ENCODE measurements around the gene ADRA2C.
"Not testable (repeated sequence)": the region's sequence is repeated elsewhere in the genome, so short reads cannot be mapped to it uniquely, and the experiment has no call there.

ADRA2C gene

DNA sequence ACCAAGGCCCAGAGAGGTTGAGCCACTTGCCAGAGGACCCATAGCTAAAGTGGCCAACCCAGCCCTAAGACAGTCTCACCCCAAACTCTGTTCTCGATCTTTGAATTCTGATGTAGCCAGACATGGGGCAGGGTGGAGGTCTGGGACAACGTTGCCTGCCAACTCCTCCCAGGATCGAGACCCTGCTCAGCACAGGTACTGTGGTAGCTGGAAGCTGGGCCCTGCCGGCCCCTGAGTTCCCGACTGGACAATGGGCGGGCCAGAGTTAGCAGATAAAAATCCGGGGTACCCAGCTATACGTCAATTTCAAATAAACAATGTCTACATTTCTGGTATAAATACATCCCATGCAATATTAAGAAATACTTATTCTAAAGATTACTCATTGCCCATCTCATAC lies 35.3 kb downstream of the ADRA2C start:
- DNase-seq = no peak

DNA sequence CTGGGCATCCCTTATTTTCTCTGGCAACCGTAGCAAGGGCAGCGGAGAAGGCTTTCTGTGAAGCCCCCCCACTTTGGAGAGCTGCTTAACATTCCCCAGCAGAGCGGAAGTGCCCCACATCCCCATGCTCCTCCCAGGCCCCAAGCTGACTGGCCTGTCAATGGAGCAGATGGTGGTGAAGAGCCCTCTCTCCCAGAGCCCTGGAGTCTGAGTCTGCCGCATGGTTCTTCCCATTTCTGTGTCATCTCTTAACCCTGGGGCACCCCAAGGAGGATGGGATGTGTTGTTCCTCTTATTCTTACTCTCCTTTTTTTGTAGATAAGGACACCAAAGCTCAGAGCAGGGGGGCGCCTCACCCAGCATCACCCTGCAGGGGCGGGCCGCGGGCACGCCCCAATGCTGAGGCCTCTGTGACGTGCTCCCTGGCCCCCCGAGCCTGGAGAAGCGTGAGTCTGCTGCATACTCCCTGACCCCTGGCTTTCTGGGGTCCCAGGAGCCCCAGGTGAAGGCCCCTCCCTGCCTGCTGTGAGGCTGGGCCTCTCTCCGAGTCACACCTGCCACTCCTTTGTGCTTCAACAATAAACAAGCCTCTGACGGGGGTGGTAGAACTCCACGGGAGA lies 35.9 kb downstream of the ADRA2C start:
- no peak for DNase-seq

DNA sequence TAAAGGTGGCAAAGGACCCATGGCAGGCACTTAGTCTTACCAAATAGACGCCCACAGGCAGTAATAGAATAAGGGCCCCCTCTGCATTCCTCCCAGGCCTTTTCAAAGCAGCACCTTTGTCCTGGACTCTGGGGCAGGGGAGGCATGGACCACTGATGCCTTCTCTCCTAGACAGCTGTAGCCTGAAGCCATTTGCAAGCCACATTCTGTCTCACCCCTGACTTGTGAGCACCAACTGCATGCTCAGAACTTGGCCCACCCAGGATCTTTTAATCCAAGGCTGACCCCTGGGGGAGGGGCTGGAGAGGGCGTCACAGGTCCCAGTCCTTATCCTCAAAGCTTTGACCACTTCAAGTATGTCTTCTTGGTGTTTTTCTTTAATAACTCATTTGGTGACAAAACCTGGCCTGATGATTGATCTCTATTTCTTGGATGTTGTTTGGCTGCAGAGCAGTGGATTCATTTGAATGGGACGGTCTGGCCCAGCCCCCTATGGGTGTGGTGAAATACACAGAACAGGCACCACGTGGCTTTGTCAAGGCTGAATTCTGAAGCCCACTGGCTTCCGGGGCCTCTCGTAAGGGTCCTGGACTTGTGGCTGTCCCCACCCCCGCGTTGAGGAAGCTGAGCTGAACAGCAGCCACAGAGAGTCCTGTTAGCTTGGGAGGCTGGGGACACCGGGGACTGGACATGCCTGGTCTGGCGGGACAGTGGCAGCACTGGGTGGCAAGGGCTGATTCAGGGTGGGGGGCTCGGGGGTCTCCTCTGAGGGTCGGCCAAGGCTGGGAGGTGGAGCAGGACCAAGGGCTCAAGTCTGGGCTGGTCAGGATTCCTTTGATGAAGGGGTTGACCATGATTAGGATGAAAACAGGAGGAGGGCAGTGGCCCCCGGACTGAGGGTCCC lies 36.6 kb downstream of the ADRA2C start:
- DNase-seq = no peak

DNA sequence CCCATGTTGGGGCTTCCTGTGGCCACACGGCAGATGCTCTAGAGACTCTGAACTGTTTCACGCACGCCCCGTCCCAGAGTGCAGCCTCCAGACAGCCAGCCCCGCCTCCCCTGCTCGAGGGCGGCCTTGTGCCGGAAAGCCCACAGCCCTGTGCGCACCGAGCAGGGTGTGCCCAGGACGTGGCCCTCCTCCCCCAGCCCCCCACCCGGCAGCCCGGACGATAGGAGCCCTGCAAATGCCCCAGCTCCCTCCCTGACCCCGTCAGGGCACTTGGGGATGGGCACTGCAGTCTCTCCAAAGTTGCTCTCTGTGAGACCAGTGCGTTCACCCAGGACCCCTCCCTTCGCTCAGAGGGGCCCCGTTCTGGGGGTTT lies 37.3 kb downstream of the ADRA2C start:
- DNase-seq = no peak

DNA sequence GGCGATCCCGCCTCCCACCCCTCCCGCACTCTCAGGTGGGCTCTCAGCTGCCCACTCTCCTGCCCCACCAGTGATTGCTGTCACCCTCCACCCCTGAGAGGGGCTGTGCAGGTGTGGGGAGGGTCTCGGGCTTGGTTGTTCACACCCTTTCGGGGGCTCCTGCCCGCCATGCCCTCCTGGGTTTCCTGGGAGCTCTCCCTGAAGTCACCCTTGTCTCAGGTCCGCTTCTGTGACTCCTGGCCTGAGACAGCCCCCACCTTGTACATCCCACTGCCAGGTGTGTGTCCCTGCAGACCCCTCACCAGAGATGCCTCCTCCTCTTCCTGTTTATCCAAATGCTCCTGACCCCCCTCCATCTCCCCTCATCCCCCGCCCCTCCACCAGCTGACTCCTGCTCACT lies 37.8 kb downstream of the ADRA2C start:
- DNase-seq = no peak

DNA sequence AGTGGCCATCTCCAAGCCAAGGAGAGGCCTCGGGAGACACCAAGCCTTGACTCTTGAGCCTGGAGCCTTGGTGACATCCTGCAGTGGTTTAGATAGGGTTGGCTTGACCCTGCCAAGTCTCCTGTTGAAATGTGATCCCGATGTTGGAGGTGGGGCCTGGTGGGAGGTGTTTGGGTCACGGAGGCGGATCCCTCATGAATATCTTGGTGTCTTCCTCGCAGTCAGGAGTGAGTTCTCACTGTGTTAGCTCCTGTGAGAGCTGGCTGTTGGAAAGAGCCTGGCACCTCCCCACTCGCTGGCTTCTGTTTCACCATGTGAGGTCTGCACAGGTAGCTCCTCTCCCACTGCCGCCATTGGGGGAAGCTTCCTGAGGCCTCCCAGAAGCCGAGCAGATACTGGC lies 38.8 kb downstream of the ADRA2C start:
- no peak for DNase-seq

DNA sequence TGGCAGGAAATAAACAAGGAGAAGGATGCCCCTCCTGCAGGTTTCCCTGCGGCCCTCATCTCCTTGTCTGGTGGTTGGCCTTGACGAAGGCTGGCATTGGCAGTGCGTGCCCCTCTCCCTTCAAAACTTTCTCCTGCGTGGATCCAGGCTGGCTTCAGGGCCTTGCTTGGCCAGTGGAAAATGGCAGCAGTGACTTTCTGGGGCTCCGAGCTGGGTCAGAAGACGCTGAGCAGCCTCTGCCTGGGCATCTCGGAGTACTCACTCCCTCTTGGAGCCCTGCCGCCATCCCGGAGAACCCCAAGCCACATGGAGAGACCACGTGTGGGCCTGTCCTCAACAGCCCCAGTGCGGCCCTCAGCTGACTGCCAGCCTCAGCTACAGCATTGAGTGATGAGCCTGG lies 39.5 kb downstream of the ADRA2C start:
- no peak for DNase-seq

DNA sequence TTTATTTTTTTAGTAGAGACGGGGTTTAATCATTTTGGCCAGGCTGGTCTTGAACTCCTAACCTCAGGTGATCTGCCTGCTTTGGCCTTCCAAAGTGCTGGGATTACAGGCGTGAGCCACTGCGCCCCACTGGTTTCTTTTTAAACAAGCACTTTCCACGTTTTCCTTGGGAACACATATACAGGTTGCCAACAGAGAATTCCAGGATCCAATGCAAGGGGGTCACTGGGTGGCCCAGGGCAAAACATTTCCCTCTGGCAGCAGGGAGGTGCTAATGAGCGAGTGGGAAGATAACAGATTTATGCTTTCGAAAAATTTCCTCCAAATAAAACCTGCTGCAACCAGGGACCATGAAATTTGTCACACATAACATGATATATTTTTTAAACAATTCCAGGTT lies 41.1 kb downstream of the ADRA2C start:
- DNase-seq = no peak

DNA sequence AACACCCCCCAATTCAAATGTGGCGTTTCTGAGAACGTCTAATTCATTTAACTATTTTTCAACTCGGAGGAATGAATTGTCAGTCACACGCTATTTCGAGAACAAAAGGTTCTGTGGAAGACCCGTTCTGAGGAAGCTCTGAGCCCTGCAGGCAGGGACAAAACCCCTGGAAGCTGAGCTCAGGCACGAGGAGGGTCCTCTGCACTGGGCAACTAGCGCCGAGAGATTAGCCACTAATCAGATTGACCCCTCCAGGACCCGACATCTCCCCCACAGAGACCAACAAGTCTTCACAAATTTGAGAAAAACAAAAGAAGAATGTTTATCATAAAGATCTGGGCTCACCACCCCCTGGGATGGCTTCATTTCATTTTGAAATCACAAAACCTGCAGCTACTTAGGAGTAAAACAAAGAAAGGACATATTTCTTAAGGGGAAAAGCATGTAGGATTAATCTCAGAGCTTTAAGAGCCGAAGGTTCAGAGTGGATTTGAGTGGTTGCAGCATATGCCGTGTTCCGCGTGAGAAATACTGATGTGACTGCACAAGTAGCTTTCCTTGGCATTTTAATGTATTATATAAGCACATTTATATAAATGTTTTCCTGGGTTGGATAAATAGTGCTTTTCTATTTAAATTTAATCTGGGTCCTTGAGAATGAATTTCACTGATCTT lies 41.8 kb downstream of the ADRA2C start:
- DNase-seq = no peak

DNA sequence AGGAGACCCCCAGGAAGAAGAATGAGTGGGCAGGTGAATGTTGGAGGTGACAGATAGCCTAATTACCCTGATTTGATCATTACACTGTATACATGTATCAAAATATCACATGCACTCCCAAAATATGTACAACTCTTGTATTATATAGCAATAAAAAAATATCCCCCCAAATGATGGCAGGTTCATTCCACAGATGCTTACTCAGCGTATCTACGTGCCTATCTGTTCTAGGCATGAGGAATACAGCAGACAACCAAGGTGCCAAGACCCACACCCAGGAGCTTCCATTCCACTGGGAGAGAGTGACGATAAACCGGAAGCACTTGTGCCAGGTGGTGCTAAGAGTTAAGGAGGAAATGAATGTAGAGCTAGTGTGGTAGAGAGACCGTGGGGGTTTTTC lies 42.4 kb downstream of the ADRA2C start:
- DNase-seq = no peak

DNA sequence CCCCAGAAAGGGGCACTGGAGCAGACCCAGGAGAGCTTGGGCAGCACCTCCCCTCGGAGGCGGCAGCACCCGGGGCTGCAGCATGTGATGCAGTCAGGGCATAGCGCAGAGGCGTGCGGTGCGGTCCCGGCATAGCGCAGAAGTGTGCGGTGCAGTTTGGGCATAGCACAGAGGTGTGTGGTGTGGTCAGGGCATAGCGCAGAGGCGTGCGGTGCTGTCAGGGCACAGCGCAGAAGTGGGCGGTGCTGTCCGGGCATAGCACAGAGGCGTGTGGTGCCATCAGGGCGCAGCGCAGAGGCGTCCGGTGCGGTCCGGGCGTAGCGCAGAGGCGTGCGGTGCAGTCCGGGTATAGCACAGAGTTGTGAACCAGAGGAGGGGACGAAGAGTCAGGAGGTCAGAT lies 42.8 kb downstream of the ADRA2C start:
- DNase-seq = no peak

DNA sequence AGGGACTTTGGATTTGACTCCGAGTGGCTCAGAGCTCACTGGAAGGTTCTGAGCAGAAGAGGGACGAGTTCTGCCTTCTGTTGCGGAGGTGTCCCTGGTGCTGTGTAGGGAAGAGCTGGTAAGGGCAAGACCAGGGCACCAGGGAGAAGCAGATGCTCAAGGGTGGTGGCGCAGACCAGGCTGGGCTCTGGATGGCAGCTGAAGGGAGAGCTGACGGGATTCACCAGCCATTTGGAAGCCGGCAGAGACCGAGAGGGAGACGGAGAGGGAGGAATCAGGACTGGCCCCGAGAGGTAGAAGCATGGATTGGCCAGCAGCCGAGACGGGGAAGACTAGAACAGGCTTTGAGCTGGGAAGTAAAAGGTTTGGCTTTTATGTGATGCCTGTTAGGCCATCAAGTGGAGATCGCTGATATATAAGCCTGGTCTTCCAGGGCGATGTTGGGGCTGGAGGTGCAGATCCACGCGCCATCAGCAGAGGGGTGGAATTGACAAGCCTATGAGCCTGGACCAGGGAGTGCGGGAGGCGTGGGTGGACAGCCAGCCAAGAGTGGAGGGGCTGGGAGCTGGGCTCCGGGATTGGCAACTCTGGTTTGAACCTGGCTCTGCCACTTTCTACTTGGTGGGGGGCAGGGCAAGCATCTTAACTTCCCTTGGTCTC lies 43.4 kb downstream of the ADRA2C start:
- no peak for DNase-seq

DNA sequence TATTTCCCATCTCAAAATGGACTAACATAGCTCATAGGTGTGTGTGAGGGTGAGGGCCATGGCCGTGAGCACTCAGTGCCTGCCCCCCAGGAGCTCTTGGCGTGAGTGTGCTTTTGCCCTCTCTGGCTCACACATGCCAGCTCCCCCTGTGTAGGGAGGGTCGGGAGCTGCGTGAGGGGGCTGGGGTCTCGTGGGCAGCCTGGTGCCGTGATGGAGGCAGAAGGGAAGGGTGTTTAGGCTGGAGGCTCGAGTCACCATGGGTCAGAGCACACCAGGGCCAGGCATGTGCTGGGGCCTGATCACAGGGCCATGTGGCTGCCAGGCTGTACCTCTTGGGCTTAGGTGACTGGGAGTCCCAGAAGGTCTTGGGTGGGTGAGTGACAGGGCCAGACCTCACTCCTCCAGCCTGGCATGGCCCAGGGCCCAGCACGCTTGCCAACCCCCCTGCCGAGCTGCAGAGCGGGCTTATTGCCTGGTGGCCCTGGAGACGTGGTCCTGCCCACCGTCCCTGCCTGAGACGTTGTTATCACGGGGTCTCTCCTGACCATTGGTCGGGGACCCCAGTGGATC lies 44.0 kb downstream of the ADRA2C start:
- DNase-seq = no peak

DNA sequence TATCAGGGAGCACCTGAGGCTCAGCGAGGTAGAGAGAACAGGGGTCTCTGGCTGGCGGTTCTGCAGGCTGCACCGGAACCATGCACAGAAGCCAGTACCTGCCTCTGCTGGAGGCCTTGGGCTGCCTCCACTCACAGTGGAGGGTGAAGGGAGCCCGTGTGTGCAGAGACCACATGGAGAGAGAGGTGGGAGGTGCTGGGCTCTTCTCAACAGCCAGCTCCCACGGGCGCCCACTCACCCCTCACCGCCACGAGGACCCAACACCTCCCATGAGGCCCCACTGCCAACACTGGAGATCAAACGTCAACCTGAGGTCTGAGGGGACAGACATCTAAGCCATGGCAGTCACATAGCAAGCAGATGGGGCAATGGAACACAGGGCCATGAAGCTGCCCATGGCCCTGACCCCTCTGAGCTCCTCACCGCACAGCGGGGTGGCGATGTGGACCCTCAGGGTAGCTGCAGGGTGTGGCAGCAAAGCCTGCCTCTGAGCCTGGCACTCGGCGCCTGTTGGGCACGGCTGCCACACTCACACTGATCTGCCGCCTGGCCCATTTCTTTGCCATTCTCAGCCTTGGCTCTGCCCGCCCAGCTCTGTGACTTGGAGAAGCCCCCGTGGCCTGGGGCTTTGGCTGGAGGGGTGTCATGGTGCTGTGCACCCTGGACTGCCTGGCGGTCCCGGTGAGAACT lies 44.8 kb downstream of the ADRA2C start:
- no peak for DNase-seq

DNA sequence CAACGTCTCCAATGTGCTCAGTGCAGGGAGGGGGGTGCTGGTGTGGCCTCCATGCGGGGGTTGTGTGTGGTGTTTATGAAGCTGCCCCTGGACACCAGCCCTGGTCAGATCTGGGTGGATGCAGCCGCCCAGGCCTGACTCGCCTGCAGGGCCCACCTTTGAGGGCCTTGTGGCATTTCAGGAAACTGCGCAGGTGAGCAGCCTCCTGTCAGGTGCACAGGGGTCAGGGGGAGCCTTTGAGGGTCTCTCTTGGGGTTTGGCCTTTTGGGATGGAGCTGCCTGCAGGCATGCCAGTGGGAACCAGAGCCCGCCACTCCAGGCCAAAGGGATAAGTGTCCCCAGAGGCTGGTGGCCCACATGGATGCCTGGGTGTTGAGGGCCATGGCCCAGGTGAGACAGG lies 45.4 kb downstream of the ADRA2C start:
- DNase-seq = no peak

DNA sequence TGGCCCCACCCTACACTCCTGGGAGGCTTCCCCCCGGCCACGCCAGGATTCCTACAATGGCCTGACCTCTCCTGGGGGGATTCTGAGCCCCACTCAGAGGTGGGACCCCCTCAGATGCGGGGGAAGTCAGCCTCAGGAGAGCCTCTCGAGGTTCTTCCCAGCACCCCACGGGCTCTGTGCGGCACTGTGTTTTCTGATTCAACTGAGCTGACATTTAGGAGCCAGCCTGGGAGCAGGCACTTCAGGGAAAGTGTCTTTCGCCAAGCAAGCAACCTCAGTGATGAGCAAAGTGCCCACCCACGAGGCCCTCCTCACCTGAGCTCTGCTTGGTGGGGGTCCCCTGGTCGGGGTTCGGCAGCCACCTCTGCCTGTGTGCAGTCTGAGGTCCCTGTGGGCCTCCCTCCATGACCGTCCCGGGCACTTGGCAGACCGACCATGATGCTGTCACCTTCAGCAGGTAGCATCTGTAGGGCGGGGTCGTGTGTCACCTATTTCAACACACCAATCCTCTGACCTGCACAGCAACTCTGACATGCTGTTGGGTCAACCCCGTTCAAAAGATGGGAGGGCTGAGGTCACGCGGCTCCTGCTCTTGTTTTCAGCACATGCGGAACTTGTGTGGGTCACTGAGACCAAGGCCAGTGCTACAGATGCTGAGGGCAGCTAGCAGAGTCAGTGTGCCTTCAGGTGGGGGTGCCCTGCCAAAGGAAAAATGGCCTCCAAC lies 46.2 kb downstream of the ADRA2C start:
- DNase-seq = no peak

DNA sequence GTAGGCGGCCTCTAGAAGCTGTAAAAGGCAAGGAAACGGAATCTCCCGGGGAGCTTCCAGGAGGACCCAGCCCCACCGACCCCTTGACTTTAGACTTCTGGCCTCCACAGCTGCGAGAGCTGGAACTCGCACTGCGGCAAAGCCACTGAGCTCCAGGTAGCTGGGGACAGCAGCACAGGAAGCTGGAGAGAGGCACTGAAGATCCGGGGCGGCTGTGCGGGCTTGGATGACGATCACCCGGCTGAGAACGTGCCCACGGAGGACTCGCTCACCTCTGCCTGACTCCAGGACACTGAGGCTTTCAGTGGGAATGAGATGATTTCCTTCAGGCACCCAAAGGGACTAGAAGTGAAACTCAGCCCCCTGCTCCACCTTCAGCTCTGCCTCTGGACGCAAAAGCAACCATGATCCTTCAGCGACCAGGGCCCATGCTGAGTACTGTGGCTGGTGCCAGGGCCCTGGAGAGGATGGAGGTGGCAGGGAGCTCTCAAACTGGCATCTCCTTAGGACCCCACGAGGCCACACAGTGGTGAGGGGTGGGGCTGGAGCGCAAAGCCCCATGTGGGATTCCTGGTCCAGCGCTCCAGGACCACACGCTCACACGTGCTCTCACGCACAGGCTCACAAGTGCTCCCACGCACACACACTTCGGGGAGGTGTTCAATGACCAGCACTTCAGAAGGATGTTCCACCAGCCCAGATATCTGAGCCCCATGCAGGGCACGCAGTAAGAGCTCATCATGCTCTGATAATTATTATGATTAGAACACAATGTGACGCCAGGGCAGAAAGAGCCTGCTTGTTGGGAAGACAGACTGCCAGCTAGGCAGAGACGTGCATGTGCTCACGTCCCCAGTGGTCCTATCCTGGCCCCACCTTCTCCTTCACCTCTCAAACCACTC lies 47.2 kb downstream of the ADRA2C start:
- no peak for DNase-seq

DNA sequence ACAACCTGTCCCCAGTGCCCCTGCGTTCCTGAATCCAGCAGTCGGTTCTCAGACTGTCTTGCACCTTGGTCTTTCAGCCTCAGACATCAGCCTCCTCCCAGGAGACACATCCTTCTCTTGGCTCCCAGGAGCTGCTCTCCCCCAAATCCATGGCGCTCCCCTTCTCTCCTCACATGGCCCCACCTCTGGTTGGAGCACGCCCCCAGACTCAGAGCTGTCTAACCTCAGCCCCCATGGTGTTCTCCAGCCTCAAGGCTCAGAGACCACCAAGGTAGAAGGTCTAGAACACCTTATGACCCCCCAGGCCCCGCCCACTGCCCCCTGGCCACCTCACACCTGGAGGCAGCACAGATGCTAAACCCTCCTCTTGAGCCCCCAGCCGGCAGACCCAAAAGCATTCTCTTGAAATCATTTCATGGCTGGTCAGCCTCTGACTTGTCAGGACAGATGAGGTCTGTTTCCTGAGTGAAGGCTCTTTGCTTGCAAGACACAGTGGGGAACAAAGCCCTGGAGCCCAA lies 47.9 kb downstream of the ADRA2C start:
- DNase-seq = no peak

DNA sequence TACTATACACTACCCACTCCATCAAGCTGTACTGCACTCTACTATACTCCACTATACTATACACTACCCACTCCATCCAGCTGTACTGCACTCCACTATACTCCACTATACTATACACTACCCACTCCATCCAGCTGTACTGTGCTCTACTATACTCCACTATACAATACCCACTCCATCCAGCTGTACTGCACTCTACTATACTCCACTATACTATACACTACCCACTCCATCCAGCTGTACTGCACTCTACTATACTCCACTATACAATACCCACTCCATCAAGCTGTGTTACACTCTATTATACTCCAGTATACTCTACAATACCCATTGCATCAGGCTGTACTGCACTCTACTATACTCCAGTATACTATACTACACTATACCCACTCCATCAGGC lies 48.7 kb downstream of the ADRA2C start:
- not testable (repeated sequence) for DNase-seq

DNA sequence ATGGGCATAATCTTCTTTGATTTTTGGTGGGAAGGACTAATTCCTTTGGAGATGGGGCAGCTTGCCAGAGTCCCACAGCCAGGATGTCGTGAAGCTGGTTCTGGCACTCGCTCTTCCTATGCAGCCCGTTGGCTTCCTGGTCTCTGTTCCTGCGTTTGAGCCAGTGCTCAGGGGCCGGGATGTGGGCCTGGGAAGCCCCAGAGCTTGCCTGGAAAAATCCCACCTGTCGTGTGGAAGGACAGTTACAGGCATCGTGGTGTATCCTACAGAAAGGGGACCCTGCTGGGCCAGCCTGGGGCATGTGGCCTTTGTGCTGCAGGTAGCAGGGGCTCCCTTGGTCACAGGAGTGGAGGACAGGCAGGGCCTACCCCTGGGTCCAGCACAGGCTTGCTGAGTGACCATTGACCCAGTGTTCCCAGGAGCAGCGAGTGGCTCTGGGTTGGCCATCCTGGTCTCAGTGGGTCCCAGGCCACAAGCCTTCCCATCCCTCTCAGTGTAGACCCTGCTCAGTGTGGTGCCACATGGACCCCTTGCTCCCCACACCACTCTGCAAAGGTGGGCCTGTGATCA lies 50.2 kb downstream of the ADRA2C start:
- no peak for DNase-seq

Measured in cortex of kidney (tissue), 1 donor.